Central memory CD8-positive, alpha-beta T cell (primary cell): ENCODE results near the gene CDK17.
"Not testable (repeated sequence)": the region's sequence is repeated elsewhere in the genome, so short reads cannot be mapped to it uniquely, and the experiment has no call there.

ENCODE experiments used
- ATAC-seq: fragments of 150-1000 bp; cut with Tn5 transposase; replicated peaks from 2 replicates; pipeline ENCODE4 v1.10.0; 2022; ENCODE audit warnings: mild to moderate bottlenecking, moderate FRiP score, moderate number of reproducible peaks; ENCODE audit not compliant: poor library complexity, severe bottlenecking; ENCODE audit errors: extremely low read depth
- DNase-seq, 2 donors: peaks; one replicate each; pipeline ENCODE4 v3.0.0; 2021; ENCODE audit warnings: low spot score in 2 of 2
- H3K27ac Mint-ChIP-seq: one replicate; pipeline ENCODE4 v1.8.0; 2022; ENCODE audit warnings: low read depth, mild to moderate bottlenecking, moderate library complexity, mixed read lengths
- H3K27me3 Mint-ChIP-seq: one replicate; pipeline ENCODE4 v1.8.0; 2022; ENCODE audit warnings: mixed read lengths
- H3K36me3 Mint-ChIP-seq: one replicate; pipeline ENCODE4 v1.8.0; 2022; ENCODE audit warnings: mild to moderate bottlenecking, moderate library complexity, mixed read lengths; ENCODE audit not compliant: insufficient read depth
- H3K4me1 Mint-ChIP-seq: one replicate; pipeline ENCODE4 v1.8.0; 2022; ENCODE audit warnings: mixed read lengths
- H3K4me3 Mint-ChIP-seq: one replicate; pipeline ENCODE4 v1.8.0; 2022; ENCODE audit warnings: mild to moderate bottlenecking, moderate library complexity, mixed read lengths
- H3K9me3 Mint-ChIP-seq: one replicate; pipeline ENCODE4 v1.8.0; 2022; ENCODE audit warnings: mixed read lengths

Gene CDK17

DNA sequence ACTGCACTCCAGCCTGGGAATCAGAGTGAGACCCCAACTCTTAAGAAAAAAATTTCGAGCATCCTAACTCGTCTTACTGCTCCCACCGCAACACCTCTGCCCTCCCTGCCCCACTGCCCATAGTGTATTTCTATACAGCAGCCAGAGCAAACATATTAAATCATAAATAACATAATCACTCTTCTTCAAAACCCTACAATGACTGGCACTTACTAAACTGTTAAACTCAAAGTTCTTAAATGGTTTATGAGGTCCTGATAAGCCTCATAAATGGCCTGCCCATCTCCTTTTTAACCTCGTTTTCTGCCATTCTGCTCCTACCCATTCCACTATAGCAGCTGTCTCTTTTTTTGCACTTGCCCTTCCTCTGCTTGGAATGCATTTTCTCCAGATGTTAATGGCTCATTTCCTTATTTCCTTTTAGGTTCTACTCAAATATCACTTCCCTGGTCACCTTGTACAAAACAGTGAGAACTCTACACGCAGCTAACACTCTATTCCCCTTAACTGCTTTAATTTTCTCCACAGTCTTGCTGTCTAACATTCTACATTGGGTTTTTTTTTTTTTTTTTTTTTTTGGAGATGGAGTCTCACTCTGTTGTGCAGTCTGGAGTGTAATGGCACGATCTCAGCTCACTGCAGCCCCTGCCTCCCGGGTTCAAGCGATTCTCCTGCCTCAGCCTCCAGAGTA, 45.2 kb downstream of the CDK17 start:
- Mint-ChIP-seq H3K27me3 (no peaks in the 10 kb centered on the region), H3K9me3 (no peaks in the 10 kb centered on the region), H3K36me3 (peaks cover 13% of the 10 kb centered on the region), H3K27ac (peak overlapping the region; percentile 10), H3K4me1 (peaks cover 66% of the 10 kb centered on the region), H3K4me3 (peak overlapping the region; percentile 2)
- no peak for ATAC-seq
- DNase-seq, result no peak

- DNase-seq (no peak), ATAC-seq (no peak)
- Mint-ChIP-seq H3K27ac (no peak overlapping the region), H3K36me3 (peaks cover 9% of the 10 kb centered on the region), H3K9me3 (no peaks in the 10 kb centered on the region), H3K4me3 (no peak overlapping the region), H3K27me3 (no peaks in the 10 kb centered on the region), H3K4me1 (peaks cover 65% of the 10 kb centered on the region)
These were observed 45.9 kb downstream of the CDK17 start for GRCh38 chr12:96354326-96354725.

DNA sequence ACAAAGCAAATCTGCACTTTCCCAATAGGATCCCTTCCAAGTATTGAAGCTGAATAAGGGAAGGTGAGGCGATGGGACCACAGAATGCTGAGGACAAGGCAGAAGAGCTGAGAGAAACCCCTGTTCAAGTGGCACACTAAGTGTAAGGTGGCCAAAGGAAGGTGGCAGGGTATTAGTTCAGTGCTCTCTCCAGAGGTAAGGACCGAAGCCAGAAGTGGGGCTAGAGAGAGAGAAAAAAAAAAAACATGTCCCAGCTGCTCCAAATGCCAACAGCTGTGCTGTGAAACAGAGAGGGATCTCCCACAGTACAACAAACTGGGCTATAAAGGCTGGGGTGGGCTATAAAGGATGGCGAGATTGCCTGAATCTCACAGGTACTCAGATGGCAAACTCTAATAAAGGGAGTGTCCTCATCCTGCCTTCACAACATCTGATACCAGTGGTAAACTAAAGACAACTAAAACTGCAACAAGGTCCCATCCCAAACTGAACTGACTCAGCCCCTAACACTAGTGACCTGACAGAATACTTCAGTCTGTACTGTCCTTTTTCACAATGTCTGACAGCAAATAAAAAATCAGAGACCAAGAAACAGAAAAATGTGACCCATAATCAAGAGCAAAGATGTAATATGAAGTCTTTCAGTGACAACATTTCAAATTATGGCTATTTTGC, 47.9 kb downstream of the CDK17 start:
- H3K27ac Mint-ChIP-seq, result peak overlapping the region; percentile 47
- ATAC-seq, result peak; percentile 16

GRCh38 chr12:96350982-96351381, 49.3 kb downstream of the CDK17 start:
- no peak for DNase-seq
- Mint-ChIP-seq H3K4me1 (peaks cover 85% of the 10 kb centered on the region), H3K27ac (peak overlapping the region; percentile 17), H3K9me3 (no peaks in the 10 kb centered on the region), H3K27me3 (no peaks in the 10 kb centered on the region), H3K4me3 (peak overlapping the region; percentile 23), H3K36me3 (peaks cover 16% of the 10 kb centered on the region)
- peak; percentile 47 for ATAC-seq

More for the DNA sequence above, 47.9 kb downstream of the CDK17 start:
- DNase-seq, result no peak
- H3K4me3 Mint-ChIP-seq, result peak overlapping the region; percentile 31
- no peaks in the 10 kb centered on the region for H3K9me3 Mint-ChIP-seq
- H3K4me1 Mint-ChIP-seq, result peaks cover 76% of the 10 kb centered on the region
- H3K27me3 Mint-ChIP-seq, result no peaks in the 10 kb centered on the region
- peaks cover 12% of the 10 kb centered on the region for H3K36me3 Mint-ChIP-seq

DNA sequence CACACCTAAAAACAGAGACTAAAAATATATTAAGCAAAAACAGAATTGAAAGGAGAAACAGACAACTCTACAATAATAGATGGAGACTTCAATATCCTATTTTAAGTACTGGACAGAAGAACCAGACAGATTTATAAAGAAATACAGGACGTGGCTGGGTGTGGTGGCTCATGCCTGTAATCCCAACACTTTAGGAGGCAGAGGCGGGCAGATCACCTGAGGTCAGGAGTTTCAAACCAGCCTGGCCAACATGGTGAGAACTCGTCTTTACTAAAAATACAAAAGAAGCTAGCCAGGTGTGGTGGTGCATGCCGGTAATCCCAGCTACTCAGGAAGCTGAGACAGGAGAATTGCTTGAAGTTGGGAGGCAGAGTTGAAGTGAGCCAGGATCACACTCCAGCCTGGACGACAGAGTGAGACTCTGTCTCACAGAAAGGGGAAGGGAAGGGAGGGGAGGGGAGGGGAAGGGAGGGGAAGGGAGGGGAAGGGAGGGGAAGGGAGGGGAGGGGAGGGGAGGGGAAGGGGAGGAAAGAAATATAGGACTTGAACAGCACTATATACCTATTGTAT, 53.0 kb downstream of the CDK17 start:
- Mint-ChIP-seq H3K4me3 (peak overlapping the region; percentile 58), H3K9me3 (peaks cover 12% of the 10 kb centered on the region), H3K27me3 (no peaks in the 10 kb centered on the region), H3K27ac (no peak overlapping the region), H3K36me3 (peaks cover 30% of the 10 kb centered on the region), H3K4me1 (peaks cover 80% of the 10 kb centered on the region)
- DNase-seq (no peak), ATAC-seq (no peak)

DNA sequence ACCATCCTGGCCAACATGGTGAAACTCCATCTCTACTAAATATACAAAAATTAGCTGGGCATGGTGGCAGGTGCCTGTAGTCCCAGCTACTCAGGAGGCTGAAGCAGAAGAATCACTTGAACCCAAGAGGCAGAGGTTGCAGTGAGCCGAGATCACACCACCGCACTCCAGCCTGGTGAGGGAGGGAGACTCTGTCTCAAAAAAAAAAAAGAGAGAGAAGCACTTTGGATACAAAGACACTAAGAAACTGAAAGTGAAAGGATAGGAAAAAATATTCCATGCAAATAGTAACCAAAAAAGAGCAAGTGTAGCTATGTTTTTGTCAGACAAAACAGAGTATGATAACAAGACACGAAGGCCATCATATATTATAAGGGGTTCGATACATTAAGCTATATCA, 53.5 kb downstream of the CDK17 start:
- peaks cover 30% of the 10 kb centered on the region for H3K36me3 Mint-ChIP-seq

DNA sequence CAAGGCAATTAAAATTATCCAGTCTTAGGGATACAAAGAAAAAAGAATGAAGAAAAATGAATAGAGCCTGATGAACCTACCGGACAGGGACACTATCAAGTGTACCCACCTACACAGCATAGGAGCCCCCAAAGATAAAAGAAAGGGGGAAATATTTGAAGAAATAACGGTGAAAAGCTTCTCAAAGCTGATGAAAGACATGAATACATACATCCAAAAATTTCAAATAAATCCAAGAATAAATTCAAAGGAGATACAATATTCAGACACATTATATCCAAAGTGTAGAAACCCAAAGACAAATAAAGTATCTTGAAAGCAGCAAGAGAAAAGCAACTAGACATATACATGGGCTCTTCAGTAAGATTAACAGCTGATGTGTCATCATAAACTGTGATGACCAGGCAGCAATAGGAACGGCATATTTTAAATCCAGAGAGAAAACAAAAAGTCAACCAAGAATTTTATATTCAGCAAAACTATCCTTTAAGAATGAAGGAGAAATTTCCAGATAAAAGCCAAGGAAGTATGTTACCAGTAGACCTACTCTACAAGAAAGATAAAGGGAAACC, 56.0 kb downstream of the CDK17 start:
- H3K27me3 Mint-ChIP-seq, result no peaks in the 10 kb centered on the region
- peak overlapping the region; percentile 76 for H3K27ac Mint-ChIP-seq
- H3K36me3 Mint-ChIP-seq, result peaks cover 30% of the 10 kb centered on the region
- DNase-seq, result no peak
- H3K4me3 Mint-ChIP-seq, result peak overlapping the region; percentile 60
- peaks cover 12% of the 10 kb centered on the region for H3K9me3 Mint-ChIP-seq
- peaks cover 63% of the 10 kb centered on the region for H3K4me1 Mint-ChIP-seq
- no peak for ATAC-seq

More for the DNA sequence above, 53.5 kb downstream of the CDK17 start:
- not testable (repeated sequence) for DNase-seq, H3K27me3 Mint-ChIP-seq, ATAC-seq, H3K27ac Mint-ChIP-seq
- Mint-ChIP-seq H3K4me1 (peaks cover 75% of the 10 kb centered on the region), H3K4me3 (peak overlapping the region; percentile 58), H3K9me3 (peaks cover 12% of the 10 kb centered on the region)

GRCh38 chr12:96343347-96343954, 56.8 kb downstream of the CDK17 start:
- peaks cover 12% of the 10 kb centered on the region for H3K9me3 Mint-ChIP-seq
- H3K27me3 Mint-ChIP-seq, result no peaks in the 10 kb centered on the region
- H3K36me3 Mint-ChIP-seq, result peaks cover 28% of the 10 kb centered on the region
- ATAC-seq (peak; percentile 66), DNase-seq (no peak)
- peak overlapping the region; percentile 76 for H3K27ac Mint-ChIP-seq
- H3K4me3 Mint-ChIP-seq, result peak overlapping the region; percentile 60
- H3K4me1 Mint-ChIP-seq, result peaks cover 65% of the 10 kb centered on the region

DNA sequence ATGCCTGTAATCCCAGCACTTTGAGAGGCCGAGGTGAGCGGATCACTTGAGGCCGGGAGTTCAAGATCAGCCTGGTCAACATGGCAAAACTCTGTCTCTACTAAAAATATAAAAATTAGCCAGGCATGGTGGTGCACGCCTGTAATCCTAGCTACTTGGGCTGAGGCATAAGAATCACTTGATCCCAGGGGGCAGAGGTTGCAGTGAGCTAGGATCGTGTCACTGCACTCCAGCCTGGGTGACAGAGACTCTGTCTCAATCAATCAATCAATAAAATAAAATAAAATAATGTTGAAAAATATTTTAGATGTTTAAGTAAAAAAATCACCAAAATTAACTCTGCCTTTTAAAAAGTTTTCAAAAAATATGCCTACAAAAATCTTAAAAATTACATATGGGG, 60.6 kb downstream of the CDK17 start:
- H3K4me1 Mint-ChIP-seq, result peaks cover 67% of the 10 kb centered on the region
- not testable (repeated sequence) for H3K27me3 Mint-ChIP-seq, ATAC-seq, DNase-seq, H3K4me3 Mint-ChIP-seq, H3K27ac Mint-ChIP-seq
- peaks cover 12% of the 10 kb centered on the region for H3K36me3 Mint-ChIP-seq
- H3K9me3 Mint-ChIP-seq, result peaks cover 17% of the 10 kb centered on the region

- Mint-ChIP-seq H3K27me3 (no peaks in the 10 kb centered on the region), H3K4me1 (peaks cover 69% of the 10 kb centered on the region), H3K27ac (no peak overlapping the region), H3K36me3 (peaks cover 11% of the 10 kb centered on the region), H3K9me3 (peaks cover 12% of the 10 kb centered on the region), H3K4me3 (no peak overlapping the region)
- ATAC-seq (no peak), DNase-seq (no peak)
These were observed 61.3 kb downstream of the CDK17 start for GRCh38 chr12:96338852-96339471.

GRCh38 chr12:96337953-96338352, 62.3 kb downstream of the CDK17 start:
- Mint-ChIP-seq H3K4me1 (peaks cover 63% of the 10 kb centered on the region), H3K36me3 (peaks cover 5% of the 10 kb centered on the region), H3K27ac (no peak overlapping the region), H3K4me3 (no peak overlapping the region), H3K27me3 (no peaks in the 10 kb centered on the region), H3K9me3 (peaks cover 6% of the 10 kb centered on the region)
- no peak for ATAC-seq
- no peak for DNase-seq

- Mint-ChIP-seq H3K4me1 (peaks cover 65% of the 10 kb centered on the region), H3K9me3 (peaks cover 6% of the 10 kb centered on the region), H3K36me3 (peaks cover 9% of the 10 kb centered on the region), H3K4me3 (no peak overlapping the region), H3K27ac (no peak overlapping the region), H3K27me3 (no peaks in the 10 kb centered on the region)
- DNase-seq (no peak), ATAC-seq (no peak)
These were observed 63.8 kb downstream of the CDK17 start for GRCh38 chr12:96336489-96336888.
